ENCODE data around the gene PLD3. TPM values are rescaled to one million over a fixed set of nuclear protein-coding genes. Genes with fewer than 3 reads are reported as not detected.
"Not testable (repeated sequence)": the region's sequence is repeated elsewhere in the genome, so short reads cannot be mapped to it uniquely, and the experiment has no call there.

The PLD3 gene
- total and polyA plus RNA-seq, 12 donors, result 116 to 238 (median 169) TPM

DNA sequence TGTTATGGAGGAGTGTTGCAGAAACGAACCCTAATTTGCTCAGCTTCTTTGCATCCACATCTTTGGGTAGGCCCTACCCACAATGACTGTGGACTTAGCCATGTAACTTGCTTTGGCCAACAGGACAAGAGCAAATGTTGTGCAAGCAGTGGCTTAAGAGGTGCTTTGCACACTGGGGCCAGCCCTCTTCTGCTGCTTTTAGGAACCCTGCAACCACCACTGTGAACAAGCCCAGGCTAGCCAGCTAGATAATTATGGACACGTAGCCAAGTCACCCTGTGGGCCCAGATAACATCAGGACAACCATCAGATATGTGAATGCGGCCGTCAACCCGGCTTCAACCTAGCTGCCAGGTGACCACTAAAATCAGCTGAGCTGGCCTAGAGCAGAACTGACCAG, 17.4 kb upstream of the PLD3 start:
- Histone ChIP-seq H3K9me3 (no peaks in the 10 kb centered on the region), H3K27me3 (no peaks in the 10 kb centered on the region), H3K4me3 (no peak overlapping the region), H3K36me3 (peaks cover 0 to 99% (median 67%) of the 10 kb centered on the region in 9 donors), H3K27ac (no peak overlapping the region), H3K4me1 (no peaks in the 10 kb centered on the region)
- ATAC-seq (no peak), DNase-seq (no peak)
- intact Hi-C loops (cut with DNase I), result no loop called here
- TF ChIP-seq, protein P1, sequence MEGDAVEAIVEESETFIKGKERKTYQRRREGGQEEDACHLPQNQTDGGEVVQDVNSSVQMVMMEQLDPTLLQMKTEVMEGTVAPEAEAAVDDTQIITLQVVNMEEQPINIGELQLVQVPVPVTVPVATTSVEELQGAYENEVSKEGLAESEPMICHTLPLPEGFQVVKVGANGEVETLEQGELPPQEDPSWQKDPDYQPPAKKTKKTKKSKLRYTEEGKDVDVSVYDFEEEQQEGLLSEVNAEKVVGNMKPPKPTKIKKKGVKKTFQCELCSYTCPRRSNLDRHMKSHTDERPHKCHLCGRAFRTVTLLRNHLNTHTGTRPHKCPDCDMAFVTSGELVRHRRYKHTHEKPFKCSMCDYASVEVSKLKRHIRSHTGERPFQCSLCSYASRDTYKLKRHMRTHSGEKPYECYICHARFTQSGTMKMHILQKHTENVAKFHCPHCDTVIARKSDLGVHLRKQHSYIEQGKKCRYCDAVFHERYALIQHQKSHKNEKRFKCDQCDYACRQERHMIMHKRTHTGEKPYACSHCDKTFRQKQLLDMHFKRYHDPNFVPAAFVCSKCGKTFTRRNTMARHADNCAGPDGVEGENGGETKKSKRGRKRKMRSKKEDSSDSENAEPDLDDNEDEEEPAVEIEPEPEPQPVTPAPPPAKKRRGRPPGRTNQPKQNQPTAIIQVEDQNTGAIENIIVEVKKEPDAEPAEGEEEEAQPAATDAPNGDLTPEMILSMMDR (IDR thresholded peaks at IDR 0.05), result no peak
- WGBS, 2 donors, result 76 to 82% methylated on average over 5 of the region's 5 CpGs

DNA sequence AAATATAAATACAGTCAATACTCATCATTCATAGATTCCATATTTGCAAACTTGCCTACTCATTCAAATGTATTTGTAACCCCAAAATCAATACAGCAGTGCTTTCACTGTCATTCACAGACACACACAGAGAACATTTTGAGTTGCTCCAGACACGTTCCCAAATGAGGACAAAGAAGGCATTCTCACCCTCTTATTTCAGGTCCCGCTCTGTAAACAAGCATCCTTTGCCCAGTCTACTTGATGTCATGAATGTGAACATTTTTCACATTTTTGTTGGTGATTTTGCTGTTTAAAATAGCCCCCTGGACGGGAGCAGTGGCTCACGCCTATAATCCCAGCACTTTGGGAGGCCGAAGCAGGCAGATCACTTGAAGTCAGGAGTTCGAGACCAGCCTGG, 15.8 kb upstream of the PLD3 start:
- no peak for DNase-seq

DNA sequence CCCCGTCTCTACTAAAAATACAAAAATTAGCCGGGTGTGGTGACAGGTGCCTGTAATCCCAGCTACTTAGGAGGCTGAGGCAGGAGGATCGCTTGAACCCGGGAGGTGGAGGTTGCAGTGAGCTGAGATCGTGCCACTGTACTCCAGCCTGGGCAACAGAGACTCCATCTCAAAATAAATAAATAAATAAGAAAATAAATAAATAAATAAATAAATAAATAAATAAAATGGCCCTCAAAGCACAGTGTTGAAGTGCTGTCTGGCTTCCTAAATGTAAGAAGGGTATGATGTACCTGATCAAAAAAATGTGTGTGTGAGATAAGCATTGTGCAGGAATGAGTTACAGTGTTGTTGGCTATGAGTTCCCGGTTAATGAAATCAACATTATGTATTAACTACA, 15.4 kb upstream of the PLD3 start:
- H3K27ac ChIP-seq; ATAC-seq; intact Hi-C loops (cut with DNase I); H3K4me1 ChIP-seq; DNase-seq; H3K9me3 ChIP-seq; H3K4me3 ChIP-seq; H3K27me3 ChIP-seq: not testable (repeated sequence)
- WGBS, 2 donors, result 95 to 97% methylated on average over 6 of the region's 6 CpGs
- peaks cover 0 to 89% (median 50%) of the 10 kb centered on the region in 9 donors for H3K36me3 ChIP-seq

More for the DNA sequence above, 15.8 kb upstream of the PLD3 start:
- Histone ChIP-seq H3K4me1 (peaks cover 0 to 2% (median 0%) of the 10 kb centered on the region in 9 donors), H3K4me3 (no peak overlapping the region), H3K9me3 (no peaks in the 10 kb centered on the region), H3K36me3 (peaks cover 0 to 92% (median 54%) of the 10 kb centered on the region in 9 donors), H3K27me3 (no peaks in the 10 kb centered on the region), H3K27ac (no peak overlapping the region)
- 89 to 90% methylated on average over 6 of the region's 6 CpGs for whole genome bisulfite sequencing, 2 donors
- TF ChIP-seq, protein P1 (IDR thresholded peaks at IDR 0.05), result no peak
- intact Hi-C loops (cut with DNase I), result no loop called here
- no peak for ATAC-seq

DNA sequence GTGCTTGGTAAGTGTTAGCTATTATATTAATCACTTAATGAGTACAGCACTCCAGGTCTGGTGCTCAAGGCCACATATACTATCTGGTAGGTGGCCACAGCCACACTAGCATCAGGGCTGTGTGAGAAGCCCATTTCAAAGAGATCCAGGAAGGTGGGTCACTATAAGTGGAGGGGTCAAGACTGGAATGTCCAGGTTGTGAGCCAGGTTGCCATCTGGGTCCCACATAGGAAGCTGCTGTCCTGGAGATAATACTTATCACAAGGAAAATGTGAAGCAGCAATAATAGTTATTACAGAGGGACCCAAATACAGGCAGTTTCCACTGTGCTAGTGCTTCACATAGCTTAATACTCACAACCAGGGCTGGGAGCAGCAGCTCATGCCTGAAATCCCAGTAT, 13.4 kb upstream of the PLD3 start:
- intact Hi-C loops (cut with DNase I), result no loop called here
- Histone ChIP-seq H3K36me3 (peaks cover 0 to 84% (median 40%) of the 10 kb centered on the region in 9 donors), H3K27me3 (no peaks in the 10 kb centered on the region), H3K4me1 (peaks cover 0 to 5% (median 0%) of the 10 kb centered on the region in 9 donors), H3K4me3 (no peak overlapping the region), H3K27ac (no peak overlapping the region), H3K9me3 (no peaks in the 10 kb centered on the region)
- TF ChIP-seq, protein P1 (IDR thresholded peaks at IDR 0.05), result no peak
- ATAC-seq (no peak), DNase-seq (no peak)

DNA sequence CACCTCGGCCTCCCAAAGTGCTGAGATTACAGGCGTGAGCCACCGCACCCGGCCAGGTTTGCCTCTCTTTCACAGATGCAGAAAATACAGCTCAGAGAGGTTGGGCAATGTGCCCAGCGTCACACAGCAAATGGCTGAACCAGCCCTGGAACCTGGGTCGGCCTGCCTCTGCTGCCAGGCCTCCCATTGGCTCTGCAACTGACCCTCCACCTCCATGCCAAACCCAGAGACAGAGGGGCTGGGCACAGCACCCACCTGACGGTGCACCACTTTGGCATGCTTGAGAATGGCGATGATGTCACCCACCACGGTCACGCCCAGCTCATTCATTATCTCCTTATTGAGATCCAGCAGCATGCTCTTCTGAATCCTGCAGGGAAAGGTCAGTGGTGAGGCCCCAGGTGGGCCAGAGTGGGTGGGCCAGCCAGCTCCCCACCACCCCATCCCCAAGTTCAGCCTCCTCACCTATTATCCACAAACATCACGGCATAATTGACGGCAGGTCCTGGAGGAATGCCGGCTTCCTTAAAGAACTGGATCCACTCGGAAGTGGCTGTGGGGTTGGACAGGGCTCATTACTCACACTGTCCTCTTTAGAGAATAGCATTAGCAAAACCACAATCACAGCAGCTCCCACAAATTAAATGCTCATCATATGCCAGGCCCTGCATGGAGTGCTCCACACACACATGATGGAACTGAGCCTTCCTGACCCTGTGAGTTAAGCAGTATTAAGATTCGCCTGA, 12.5 kb upstream of the PLD3 start:
- peaks cover 0 to 84% (median 34%) of the 10 kb centered on the region in 9 donors for H3K36me3 ChIP-seq
- no peaks in the 10 kb centered on the region for H3K27me3 ChIP-seq
- H3K27ac ChIP-seq, result no peak overlapping the region
- 91 to 92% methylated on average over 15 of the region's 15 CpGs for WGBS, 2 donors
- TF ChIP-seq, protein P1 (IDR thresholded peaks at IDR 0.05), result no peak
- DNase-seq (no peak), ATAC-seq (peak in 1 of 8 donors; percentile 25)
- intact Hi-C loops (cut with DNase I), result no loop called here
- peaks cover 0 to 12% (median 3%) of the 10 kb centered on the region in 9 donors for H3K4me1 ChIP-seq
- no peak overlapping the region for H3K4me3 ChIP-seq
- no peaks in the 10 kb centered on the region for H3K9me3 ChIP-seq
